GM12875 (cell line): ENCODE measurements around the gene ZG16B.

Experiments used
- H3K4me3 ChIP-seq: one replicate; pipeline ENCODE4 v1.5.1; 2011; ENCODE audit warnings: low read depth, low read length, control low read depth
- TF ChIP-seq, protein P1 (sequence below): IDR thresholded peaks from 2 replicates; pipeline ENCODE4 v1.5.1; 2011; ENCODE audit warnings: low read depth, mild to moderate bottlenecking, control low read depth, inconsistent platforms, low read length, moderate library complexity, borderline replicate concordance; ENCODE audit not compliant: insufficient read depth

ZG16B gene

DNA sequence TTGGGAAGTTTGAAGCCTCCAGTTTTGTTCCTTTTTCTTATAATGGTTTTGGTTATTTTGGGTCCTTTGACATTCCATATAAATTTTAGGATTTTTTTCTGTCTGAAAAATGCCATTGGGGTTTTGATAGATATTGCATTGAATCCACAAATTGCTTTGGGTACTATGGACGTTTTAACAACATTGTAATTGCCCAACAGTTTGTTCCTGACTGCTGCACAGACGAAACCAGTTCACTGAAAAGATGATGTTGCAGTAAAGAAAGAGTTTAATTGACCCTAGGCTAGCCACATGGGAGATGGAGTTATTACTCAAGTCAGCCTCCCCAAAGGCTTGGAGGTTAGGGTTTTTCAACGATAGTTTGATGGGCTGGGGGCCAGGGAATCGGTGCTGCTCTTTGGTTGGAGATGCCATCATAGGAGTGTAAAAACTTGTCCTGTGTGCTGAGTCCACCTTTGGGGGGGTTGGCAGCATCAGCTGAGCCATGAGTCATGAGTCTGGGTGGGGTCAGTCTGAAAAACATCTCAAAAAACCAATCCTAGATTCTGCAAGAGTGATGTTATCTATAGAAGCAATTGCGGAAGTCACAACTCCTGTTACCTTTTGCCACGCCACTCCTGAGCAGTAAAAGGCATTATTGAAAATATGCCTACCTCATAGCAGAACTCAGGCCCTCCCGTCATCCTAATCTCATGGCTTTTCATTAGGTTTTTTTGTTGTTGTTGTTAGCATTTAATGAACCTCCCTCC lies 34.5 kb upstream of the ZG16B start:
- no peak overlapping the region for H3K4me3 ChIP-seq
- TF ChIP-seq, protein P1, sequence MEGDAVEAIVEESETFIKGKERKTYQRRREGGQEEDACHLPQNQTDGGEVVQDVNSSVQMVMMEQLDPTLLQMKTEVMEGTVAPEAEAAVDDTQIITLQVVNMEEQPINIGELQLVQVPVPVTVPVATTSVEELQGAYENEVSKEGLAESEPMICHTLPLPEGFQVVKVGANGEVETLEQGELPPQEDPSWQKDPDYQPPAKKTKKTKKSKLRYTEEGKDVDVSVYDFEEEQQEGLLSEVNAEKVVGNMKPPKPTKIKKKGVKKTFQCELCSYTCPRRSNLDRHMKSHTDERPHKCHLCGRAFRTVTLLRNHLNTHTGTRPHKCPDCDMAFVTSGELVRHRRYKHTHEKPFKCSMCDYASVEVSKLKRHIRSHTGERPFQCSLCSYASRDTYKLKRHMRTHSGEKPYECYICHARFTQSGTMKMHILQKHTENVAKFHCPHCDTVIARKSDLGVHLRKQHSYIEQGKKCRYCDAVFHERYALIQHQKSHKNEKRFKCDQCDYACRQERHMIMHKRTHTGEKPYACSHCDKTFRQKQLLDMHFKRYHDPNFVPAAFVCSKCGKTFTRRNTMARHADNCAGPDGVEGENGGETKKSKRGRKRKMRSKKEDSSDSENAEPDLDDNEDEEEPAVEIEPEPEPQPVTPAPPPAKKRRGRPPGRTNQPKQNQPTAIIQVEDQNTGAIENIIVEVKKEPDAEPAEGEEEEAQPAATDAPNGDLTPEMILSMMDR, result no peak

DNA sequence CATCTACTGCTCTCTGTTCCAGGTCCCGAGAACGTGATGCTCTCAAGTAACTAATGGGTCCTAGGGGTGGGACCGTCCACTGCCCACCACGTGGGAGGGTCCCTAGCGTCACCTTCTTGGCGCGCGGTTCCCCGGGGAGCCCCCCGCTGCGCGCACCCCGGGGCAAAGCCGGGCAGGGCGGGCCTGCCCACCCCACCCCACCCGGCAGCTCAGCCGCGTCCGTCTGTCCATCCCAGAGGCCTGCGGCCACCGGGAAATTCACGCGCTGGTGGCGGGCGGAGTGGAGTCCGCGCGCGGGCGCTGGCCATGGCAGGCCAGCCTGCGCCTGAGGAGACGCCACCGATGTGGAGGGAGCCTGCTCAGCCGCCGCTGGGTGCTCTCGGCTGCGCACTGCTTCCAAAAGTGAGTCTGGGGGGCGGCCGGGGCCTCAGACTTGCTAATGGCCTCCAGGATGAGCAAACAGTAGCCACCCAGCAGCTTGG lies 31.3 kb upstream of the ZG16B start:
- TF ChIP-seq, protein P1, result no peak
- no peak overlapping the region for H3K4me3 ChIP-seq

DNA sequence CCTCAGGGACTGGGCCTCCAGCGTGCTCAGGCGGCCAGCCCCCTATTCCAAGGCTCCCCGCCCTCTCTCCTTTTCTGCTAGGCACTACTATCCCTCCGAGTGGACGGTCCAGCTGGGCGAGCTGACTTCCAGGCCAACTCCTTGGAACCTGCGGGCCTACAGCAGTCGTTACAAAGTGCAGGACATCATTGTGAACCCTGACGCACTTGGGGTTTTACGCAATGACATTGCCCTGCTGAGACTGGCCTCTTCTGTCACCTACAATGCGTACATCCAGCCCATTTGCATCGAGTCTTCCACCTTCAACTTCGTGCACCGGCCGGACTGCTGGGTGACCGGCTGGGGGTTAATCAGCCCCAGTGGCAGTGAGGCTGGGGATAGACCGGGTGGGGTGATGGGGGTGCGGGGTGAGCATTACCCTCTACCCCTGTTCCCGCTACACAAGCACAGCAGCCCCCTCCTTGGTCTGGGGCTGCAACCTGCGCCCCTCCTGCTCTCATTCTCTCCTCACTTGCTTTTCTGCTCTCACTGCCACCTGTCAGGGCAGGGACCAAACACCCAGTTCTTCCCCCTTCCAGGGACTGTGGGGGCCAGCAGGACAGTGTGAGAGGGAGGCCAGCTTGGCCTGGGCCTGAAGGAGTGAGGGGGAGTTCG lies 30.8 kb upstream of the ZG16B start:
- TF ChIP-seq, protein P1, result no peak
- no peak overlapping the region for H3K4me3 ChIP-seq

DNA sequence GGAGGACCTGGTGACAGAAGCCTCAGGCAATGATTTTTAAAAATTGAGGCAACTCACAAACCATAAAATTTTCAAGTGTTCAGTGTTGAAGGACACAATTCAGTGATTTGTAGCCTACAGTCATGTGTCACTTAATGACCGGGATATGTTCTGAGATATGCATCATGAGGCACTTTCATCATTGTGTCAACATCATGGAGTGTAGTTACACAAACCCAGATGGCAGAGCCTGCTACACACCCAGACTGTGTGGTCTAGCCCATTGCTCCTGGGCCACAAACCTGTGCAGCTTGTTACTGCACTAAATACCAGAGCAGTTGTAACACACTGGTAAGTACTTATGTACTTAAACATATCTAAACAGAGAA lies 30.3 kb upstream of the ZG16B start:
- H3K4me3 ChIP-seq, result no peak overlapping the region
- TF ChIP-seq, protein P1, result no peak

DNA sequence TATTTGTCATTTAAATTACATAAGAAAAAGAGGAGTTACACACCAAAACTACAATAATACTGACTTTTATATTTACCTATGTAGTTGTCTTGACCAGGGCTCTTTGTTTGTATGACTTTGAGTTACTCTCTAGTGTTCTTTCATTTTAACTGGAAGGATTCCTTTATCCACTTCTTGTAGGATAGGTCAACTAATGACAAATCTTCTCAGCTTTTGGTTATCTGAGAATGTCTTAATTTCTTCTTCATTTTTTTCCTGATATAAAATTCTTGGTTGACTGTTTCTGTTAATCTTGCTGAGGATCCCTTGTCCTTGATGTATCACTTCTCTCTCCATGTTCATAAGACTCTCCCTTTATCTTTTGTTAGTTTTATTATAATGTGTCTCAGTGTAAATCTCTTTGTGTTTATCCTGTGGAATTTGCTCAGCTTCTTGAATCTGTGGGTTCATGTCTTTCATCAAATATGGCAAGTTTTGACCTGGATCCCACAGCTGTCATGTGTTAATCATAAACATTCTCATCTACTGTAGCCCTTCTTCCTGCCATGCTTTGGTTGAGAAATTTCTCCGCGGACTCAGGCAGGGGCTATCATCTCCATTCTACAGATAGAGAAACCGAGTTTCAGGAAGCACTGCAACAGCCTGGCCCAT lies 26.4 kb upstream of the ZG16B start:
- TF ChIP-seq, protein P1, result no peak
- H3K4me3 ChIP-seq, result no peak overlapping the region

DNA sequence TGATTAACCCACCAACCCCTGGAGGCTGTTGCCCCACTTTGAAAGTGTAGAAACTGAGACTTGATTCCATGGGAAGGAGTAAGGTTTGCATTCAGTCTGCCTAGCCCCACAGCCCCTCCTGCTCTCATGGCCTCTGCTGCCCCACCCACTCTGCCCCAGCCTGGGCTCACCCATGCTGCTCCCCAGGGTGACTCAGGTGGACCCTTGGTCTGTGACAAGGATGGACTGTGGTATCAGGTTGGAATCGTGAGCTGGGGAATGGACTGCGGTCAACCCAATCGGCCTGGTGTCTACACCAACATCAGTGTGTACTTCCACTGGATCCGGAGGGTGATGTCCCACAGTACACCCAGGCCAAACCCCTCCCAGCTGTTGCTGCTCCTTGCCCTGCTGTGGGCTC lies 25.4 kb upstream of the ZG16B start:
- TF ChIP-seq, protein P1, result no peak
- no peak overlapping the region for H3K4me3 ChIP-seq
